ENCODE measurements around the gene CTDSPL.

DNA sequence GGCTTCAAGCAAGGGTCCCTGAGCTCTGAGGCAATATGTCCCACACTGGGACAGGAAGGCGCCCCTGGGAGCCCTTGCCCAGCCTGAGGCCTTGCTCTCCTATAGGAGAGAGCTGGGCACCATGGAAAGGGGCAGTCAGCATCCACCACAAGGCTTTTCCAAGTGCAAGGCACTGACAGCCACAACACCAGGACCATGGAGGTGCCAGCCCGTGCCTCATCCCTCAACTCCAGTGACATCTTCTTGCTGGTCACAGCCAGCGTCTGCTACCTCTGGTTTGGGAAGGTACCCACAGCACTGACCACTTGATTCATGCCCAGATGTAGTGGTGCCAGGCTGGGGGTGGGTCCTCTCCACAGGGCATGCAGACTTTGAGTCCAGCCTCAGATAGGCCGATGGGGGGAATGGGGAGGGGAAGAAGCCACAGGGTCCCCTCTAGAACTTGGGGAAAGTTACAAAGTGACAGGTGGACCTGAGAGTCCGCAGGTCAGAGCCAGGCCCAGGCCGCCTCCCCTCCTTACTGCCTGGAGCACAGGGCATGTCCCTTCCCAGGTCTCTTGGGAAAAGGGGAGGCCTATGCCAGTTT, 140.7 kb downstream of the CTDSPL start:
- no peak for TF ChIP-seq SUZ12 (IDR thresholded peaks at IDR 0.05; ENCODE audit: extremely low read depth, insufficient read depth, insufficient read length)
- no peak for TF ChIP-seq ZNF274 (IDR thresholded peaks at IDR 0.05; ENCODE audit: low read depth, low read length)
